HEK293 (cell line): ENCODE data around the gene ILDR1.

Experiments
- ZNF747 ChIP-seq: fragments of 450-650 bp; formaldehyde crosslinking; IDR thresholded peaks from 2 replicates; pipeline ENCODE4 v1.5.1; 2016; ENCODE audit warnings: missing biosample characterization, missing genetic modification characterization
- ZSCAN23 ChIP-seq: fragments of 450-650 bp; formaldehyde crosslinking; IDR thresholded peaks from 2 replicates; pipeline ENCODE4 v1.5.1; 2016; ENCODE audit warnings: missing biosample characterization, missing genetic modification characterization
- TF ChIP-seq, protein P1 (sequence below): fragments of 450-650 bp; formaldehyde crosslinking; IDR thresholded peaks from 2 replicates; pipeline ENCODE4 v1.5.1; 2016; ENCODE audit warnings: missing biosample characterization, missing genetic modification characterization

DNA sequence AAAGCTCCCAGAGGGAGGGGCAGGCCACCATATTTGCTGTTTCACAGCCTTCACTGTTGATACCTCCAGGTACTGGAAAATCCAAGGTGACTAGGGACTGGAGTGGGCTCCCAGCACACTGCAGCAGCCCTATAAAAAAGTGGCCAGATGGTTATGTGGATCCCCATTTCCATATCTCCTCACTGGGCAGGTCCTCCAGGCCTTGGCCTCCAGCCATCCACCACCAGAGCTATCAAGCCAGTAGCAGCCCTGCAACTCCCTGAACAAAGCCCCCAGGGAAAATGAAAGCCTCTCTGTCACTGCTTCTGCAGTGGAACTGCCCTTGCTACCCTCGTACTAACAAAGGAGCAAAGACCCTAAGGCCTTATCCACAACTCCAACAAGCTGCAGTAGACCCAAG is 58.4 kb downstream of the ILDR1 start:
- TF ChIP-seq ZNF747 (tag by site-specific recombination) (no peak), ZSCAN23 (tag by site-specific recombination) (no peak)
- TF ChIP-seq, protein P1, sequence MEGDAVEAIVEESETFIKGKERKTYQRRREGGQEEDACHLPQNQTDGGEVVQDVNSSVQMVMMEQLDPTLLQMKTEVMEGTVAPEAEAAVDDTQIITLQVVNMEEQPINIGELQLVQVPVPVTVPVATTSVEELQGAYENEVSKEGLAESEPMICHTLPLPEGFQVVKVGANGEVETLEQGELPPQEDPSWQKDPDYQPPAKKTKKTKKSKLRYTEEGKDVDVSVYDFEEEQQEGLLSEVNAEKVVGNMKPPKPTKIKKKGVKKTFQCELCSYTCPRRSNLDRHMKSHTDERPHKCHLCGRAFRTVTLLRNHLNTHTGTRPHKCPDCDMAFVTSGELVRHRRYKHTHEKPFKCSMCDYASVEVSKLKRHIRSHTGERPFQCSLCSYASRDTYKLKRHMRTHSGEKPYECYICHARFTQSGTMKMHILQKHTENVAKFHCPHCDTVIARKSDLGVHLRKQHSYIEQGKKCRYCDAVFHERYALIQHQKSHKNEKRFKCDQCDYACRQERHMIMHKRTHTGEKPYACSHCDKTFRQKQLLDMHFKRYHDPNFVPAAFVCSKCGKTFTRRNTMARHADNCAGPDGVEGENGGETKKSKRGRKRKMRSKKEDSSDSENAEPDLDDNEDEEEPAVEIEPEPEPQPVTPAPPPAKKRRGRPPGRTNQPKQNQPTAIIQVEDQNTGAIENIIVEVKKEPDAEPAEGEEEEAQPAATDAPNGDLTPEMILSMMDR (tag by site-specific recombination) = no peak
